ENCODE measurements around the gene SLC12A3. TPM values are rescaled to one million over a fixed set of nuclear protein-coding genes. Genes with fewer than 3 reads are reported as not detected.
A peak's percentile ranks its signal among the peaks of the same experiment; 100 is the strongest.

The SLC12A3 gene
- total RNA-seq, 1 donor from 2014 or later: not detected

GRCh38 chr16:56851671-56852400 lies 13.2 kb upstream of the SLC12A3 start:
- Mint-ChIP-seq H3K27ac (no peak overlapping the region), H3K9me3 (no peaks in the 10 kb centered on the region), H3K4me1 (ENCODE audit: low read depth) (peaks cover 24% of the 10 kb centered on the region), H3K4me3 (no peak overlapping the region), H3K27me3 (ENCODE audit: insufficient read depth) (no peaks in the 10 kb centered on the region), H3K36me3 (ENCODE audit: low read depth) (peaks cover 12% of the 10 kb centered on the region)
- intact Hi-C loops (cut with micrococcal nuclease): no loop called here
- no peak for DNase-seq (ENCODE audit: low spot score)

GRCh38 chr16:56852401-56852730 lies 12.6 kb upstream of the SLC12A3 start:
- Mint-ChIP-seq H3K27ac (no peak overlapping the region), H3K9me3 (no peaks in the 10 kb centered on the region), H3K4me1 (ENCODE audit: low read depth) (peaks cover 18% of the 10 kb centered on the region), H3K36me3 (ENCODE audit: low read depth) (peaks cover 11% of the 10 kb centered on the region), H3K27me3 (ENCODE audit: insufficient read depth) (no peaks in the 10 kb centered on the region), H3K4me3 (no peak overlapping the region)
- intact Hi-C loops (cut with micrococcal nuclease): no loop called here
- DNase-seq (ENCODE audit: low spot score): no peak

- H3K4me3 Mint-ChIP-seq: no peak overlapping the region
- peaks cover 12% of the 10 kb centered on the region for H3K4me1 Mint-ChIP-seq (ENCODE audit: low read depth)
- H3K27ac Mint-ChIP-seq: no peak overlapping the region
- H3K9me3 Mint-ChIP-seq: no peaks in the 10 kb centered on the region
- peaks cover 5% of the 10 kb centered on the region for H3K36me3 Mint-ChIP-seq (ENCODE audit: low read depth)
- H3K27me3 Mint-ChIP-seq (ENCODE audit: insufficient read depth): no peaks in the 10 kb centered on the region
- intact Hi-C loops (cut with micrococcal nuclease): no loop called here
- no peak for DNase-seq (ENCODE audit: low spot score)
Measured at GRCh38 chr16:56852968-56853367, 12.0 kb upstream of the SLC12A3 start.

- DNase-seq (ENCODE audit: low spot score): no peak
- intact Hi-C loops (cut with micrococcal nuclease): no loop called here
- Mint-ChIP-seq H3K36me3 (ENCODE audit: low read depth) (no peaks in the 10 kb centered on the region), H3K27ac (no peak overlapping the region), H3K4me1 (ENCODE audit: low read depth) (peaks cover 15% of the 10 kb centered on the region), H3K27me3 (ENCODE audit: insufficient read depth) (peaks cover 1% of the 10 kb centered on the region), H3K9me3 (no peaks in the 10 kb centered on the region), H3K4me3 (no peak overlapping the region)
Measured at GRCh38 chr16:56855201-56855600, 9.8 kb upstream of the SLC12A3 start.

GRCh38 chr16:56855946-56856345 lies 9.1 kb upstream of the SLC12A3 start:
- no peak for DNase-seq (ENCODE audit: low spot score)
- intact Hi-C loops (cut with micrococcal nuclease): no loop called here

GRCh38 chr16:56856876-56857447 lies 8.0 kb upstream of the SLC12A3 start:
- Mint-ChIP-seq H3K9me3 (no peaks in the 10 kb centered on the region), H3K27ac (no peak overlapping the region)

More at GRCh38 chr16:56855946-56856345, 9.1 kb upstream of the SLC12A3 start:
- H3K4me1 Mint-ChIP-seq (ENCODE audit: low read depth): peaks cover 22% of the 10 kb centered on the region
- H3K4me3 Mint-ChIP-seq: no peak overlapping the region
- H3K27me3 Mint-ChIP-seq (ENCODE audit: insufficient read depth): peaks cover 1% of the 10 kb centered on the region
- no peaks in the 10 kb centered on the region for H3K9me3 Mint-ChIP-seq
- H3K36me3 Mint-ChIP-seq (ENCODE audit: low read depth): peaks cover 1% of the 10 kb centered on the region
- no peak overlapping the region for H3K27ac Mint-ChIP-seq

GRCh38 chr16:56858374-56858773 lies 6.6 kb upstream of the SLC12A3 start:
- Mint-ChIP-seq H3K27ac (no peak overlapping the region), H3K27me3 (ENCODE audit: insufficient read depth) (peaks cover 1% of the 10 kb centered on the region), H3K36me3 (ENCODE audit: low read depth) (peaks cover 1% of the 10 kb centered on the region), H3K4me3 (no peak overlapping the region), H3K4me1 (ENCODE audit: low read depth) (peaks cover 46% of the 10 kb centered on the region), H3K9me3 (no peaks in the 10 kb centered on the region)
- no peak for DNase-seq (ENCODE audit: low spot score)
- intact Hi-C loops (cut with micrococcal nuclease): no loop called here

More at GRCh38 chr16:56856876-56857447, 8.0 kb upstream of the SLC12A3 start:
- Mint-ChIP-seq H3K4me1 (ENCODE audit: low read depth) (peaks cover 32% of the 10 kb centered on the region), H3K4me3 (no peak overlapping the region), H3K36me3 (ENCODE audit: low read depth) (peaks cover 1% of the 10 kb centered on the region), H3K27me3 (ENCODE audit: insufficient read depth) (peaks cover 1% of the 10 kb centered on the region)
- DNase-seq (ENCODE audit: low spot score): no peak
- intact Hi-C loops (cut with micrococcal nuclease): no loop called here

- peaks cover 1% of the 10 kb centered on the region for H3K27me3 Mint-ChIP-seq (ENCODE audit: insufficient read depth)
- H3K27ac Mint-ChIP-seq: no peak overlapping the region
- H3K4me1 Mint-ChIP-seq (ENCODE audit: low read depth): peaks cover 50% of the 10 kb centered on the region
- intact Hi-C loops (cut with micrococcal nuclease): loop anchor here (1.0 to 10.0 kb wide), 3 partner anchors 79 to 185 kb away; no protein-coding TSS in a partner anchor
- no peak overlapping the region for H3K4me3 Mint-ChIP-seq
- peaks cover 1% of the 10 kb centered on the region for H3K36me3 Mint-ChIP-seq (ENCODE audit: low read depth)
- H3K9me3 Mint-ChIP-seq: no peaks in the 10 kb centered on the region
- DNase-seq (ENCODE audit: low spot score): no peak
Measured at GRCh38 chr16:56859636-56860035, 5.4 kb upstream of the SLC12A3 start.

- Mint-ChIP-seq H3K9me3 (no peaks in the 10 kb centered on the region), H3K4me1 (ENCODE audit: low read depth) (peaks cover 50% of the 10 kb centered on the region), H3K27me3 (ENCODE audit: insufficient read depth) (peaks cover 1% of the 10 kb centered on the region), H3K36me3 (ENCODE audit: low read depth) (peaks cover 1% of the 10 kb centered on the region), H3K27ac (peak overlapping the region; percentile 77), H3K4me3 (peak overlapping the region; percentile 59)
- peak; percentile 58 for DNase-seq (ENCODE audit: low spot score)
- intact Hi-C loops (cut with micrococcal nuclease): loop anchor here (1.0 to 10.0 kb wide), 3 partner anchors 78 to 184 kb away; no protein-coding TSS in a partner anchor
Measured at GRCh38 chr16:56860226-56861020, 4.6 kb upstream of the SLC12A3 start.

- H3K4me3 Mint-ChIP-seq: peak overlapping the region; percentile 20
- peak overlapping the region; percentile 77 for H3K27ac Mint-ChIP-seq
- peaks cover 1% of the 10 kb centered on the region for H3K36me3 Mint-ChIP-seq (ENCODE audit: low read depth)
- intact Hi-C loops (cut with micrococcal nuclease): loop anchor here (2.0 to 10.0 kb wide), 2 partner anchors 84 to 184 kb away; no protein-coding TSS in a partner anchor
- H3K9me3 Mint-ChIP-seq: no peaks in the 10 kb centered on the region
- H3K4me1 Mint-ChIP-seq (ENCODE audit: low read depth): peaks cover 50% of the 10 kb centered on the region
- no peak for DNase-seq (ENCODE audit: low spot score)
- peaks cover 1% of the 10 kb centered on the region for H3K27me3 Mint-ChIP-seq (ENCODE audit: insufficient read depth)
Measured at GRCh38 chr16:56861092-56861610, 3.9 kb upstream of the SLC12A3 start.

GRCh38 chr16:56861756-56862155 lies 3.3 kb upstream of the SLC12A3 start:
- peaks cover 1% of the 10 kb centered on the region for H3K36me3 Mint-ChIP-seq (ENCODE audit: low read depth)
- no peaks in the 10 kb centered on the region for H3K9me3 Mint-ChIP-seq
- H3K4me1 Mint-ChIP-seq (ENCODE audit: low read depth): peaks cover 50% of the 10 kb centered on the region
- peak overlapping the region; percentile 62 for H3K27ac Mint-ChIP-seq
- H3K4me3 Mint-ChIP-seq: no peak overlapping the region
- no peak for DNase-seq (ENCODE audit: low spot score)
- peaks cover 1% of the 10 kb centered on the region for H3K27me3 Mint-ChIP-seq (ENCODE audit: insufficient read depth)
- intact Hi-C loops (cut with micrococcal nuclease): loop anchor here (2.0 to 10.0 kb wide), 2 partner anchors 83 to 183 kb away; no protein-coding TSS in a partner anchor

GRCh38 chr16:56862776-56863175 lies 2.2 kb upstream of the SLC12A3 start:
- Mint-ChIP-seq H3K36me3 (ENCODE audit: low read depth) (peaks cover 1% of the 10 kb centered on the region), H3K27me3 (ENCODE audit: insufficient read depth) (peaks cover 1% of the 10 kb centered on the region), H3K9me3 (no peaks in the 10 kb centered on the region), H3K4me3 (no peak overlapping the region), H3K27ac (peak overlapping the region; percentile 50), H3K4me1 (ENCODE audit: low read depth) (peaks cover 57% of the 10 kb centered on the region)
- intact Hi-C loops (cut with micrococcal nuclease): loop anchor here (10.0 kb wide), 1 partner anchor 182 kb away; no protein-coding TSS in a partner anchor
- no peak for DNase-seq (ENCODE audit: low spot score)
